Liver (tissue), 3 donors: ENCODE data around the gene FKBP3.

Source experiments
- EGR1 ChIP-seq, 2 donors: IDR thresholded peaks; 2 replicates each; pipeline ENCODE4 v1.6.1; 2016 to 2018; ENCODE audit warnings: antibody characterized with exemption in 2 of 2, low read depth in 2 of 2
- FOXA1 ChIP-seq: IDR thresholded peaks from 2 replicates; pipeline ENCODE4 v1.6.1; 2016; ENCODE audit warnings: antibody characterized with exemption
- HNF4G ChIP-seq: IDR thresholded peaks from 2 replicates; pipeline ENCODE4 v1.6.1; 2016; ENCODE audit warnings: antibody characterized with exemption
- JUND ChIP-seq, 2 donors: IDR thresholded peaks; 2 replicates each; pipeline ENCODE4 v1.6.1; 2016; ENCODE audit warnings: antibody characterized with exemption in 2 of 2
- MAX ChIP-seq: IDR thresholded peaks from 2 replicates; pipeline ENCODE4 v1.6.1; 2016; ENCODE audit warnings: antibody characterized with exemption
- RAD21 ChIP-seq, 2 donors: IDR thresholded peaks; 2 replicates each; pipeline ENCODE4 v1.6.1; 2016; ENCODE audit warnings: antibody characterized with exemption in 2 of 2, mild to moderate bottlenecking in 2 of 2
- TAF1 ChIP-seq: conservative IDR thresholded peaks from 2 replicates; pipeline ENCODE4 v1.6.1; 2016; ENCODE audit warnings: antibody characterized with exemption, mild to moderate bottlenecking
- ZBTB33 ChIP-seq: IDR thresholded peaks from 2 replicates; pipeline ENCODE4 v1.6.1; 2016; ENCODE audit warnings: antibody characterized with exemption
- TF ChIP-seq, protein P1 (sequence below): fragments of 150-350 bp; IDR thresholded peaks from 2 replicates; pipeline ENCODE4 v1.5.1; 2017; ENCODE audit warnings: improper control_type of control experiment, low read depth, low read length; ENCODE audit not compliant: missing input control
- donor health status: healthy.
- donor health status: healthy.

- no peak for TF ChIP-seq JUND (IDR thresholded peaks at IDR 0.05)
- TF ChIP-seq MAX, result no peak
- TF ChIP-seq, protein P1, sequence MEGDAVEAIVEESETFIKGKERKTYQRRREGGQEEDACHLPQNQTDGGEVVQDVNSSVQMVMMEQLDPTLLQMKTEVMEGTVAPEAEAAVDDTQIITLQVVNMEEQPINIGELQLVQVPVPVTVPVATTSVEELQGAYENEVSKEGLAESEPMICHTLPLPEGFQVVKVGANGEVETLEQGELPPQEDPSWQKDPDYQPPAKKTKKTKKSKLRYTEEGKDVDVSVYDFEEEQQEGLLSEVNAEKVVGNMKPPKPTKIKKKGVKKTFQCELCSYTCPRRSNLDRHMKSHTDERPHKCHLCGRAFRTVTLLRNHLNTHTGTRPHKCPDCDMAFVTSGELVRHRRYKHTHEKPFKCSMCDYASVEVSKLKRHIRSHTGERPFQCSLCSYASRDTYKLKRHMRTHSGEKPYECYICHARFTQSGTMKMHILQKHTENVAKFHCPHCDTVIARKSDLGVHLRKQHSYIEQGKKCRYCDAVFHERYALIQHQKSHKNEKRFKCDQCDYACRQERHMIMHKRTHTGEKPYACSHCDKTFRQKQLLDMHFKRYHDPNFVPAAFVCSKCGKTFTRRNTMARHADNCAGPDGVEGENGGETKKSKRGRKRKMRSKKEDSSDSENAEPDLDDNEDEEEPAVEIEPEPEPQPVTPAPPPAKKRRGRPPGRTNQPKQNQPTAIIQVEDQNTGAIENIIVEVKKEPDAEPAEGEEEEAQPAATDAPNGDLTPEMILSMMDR, result no peak
- TF ChIP-seq EGR1 (IDR thresholded peaks at IDR 0.05; ENCODE audit: low read depth in 2 of 2), result no peak
- no peak for TF ChIP-seq FOXA1
- no peak for TF ChIP-seq RAD21 (IDR thresholded peaks at IDR 0.05)
- no peak for TF ChIP-seq TAF1
- no peak for TF ChIP-seq ZBTB33
- TF ChIP-seq HNF4G, result no peak
These were observed 44.5 kb downstream of the FKBP3 start for GRCh38 chr14:45089813-45090212.
